ENCODE measurements around the gene FHIP2A.

GRCh38 chr10:114772496-114773196 is 48.9 kb upstream of the FHIP2A start:
- TF ChIP-seq CTCF (conservative IDR thresholded peaks at IDR 0.05; ENCODE audit: low read depth in 2 of 2) = no peak
- TF ChIP-seq POLR2AphosphoS5 (IDR thresholded peaks at IDR 0.05; ENCODE audit: low read depth) = no peak
- no peak for TF ChIP-seq EZH2phosphoT487 (IDR thresholded peaks at IDR 0.05; ENCODE audit: unreplicated experiment)
- TF ChIP-seq EZH2 (IDR thresholded peaks at IDR 0.05; ENCODE audit: low read depth, unreplicated experiment) = no peak
- TF ChIP-seq REST (IDR thresholded peaks at IDR 0.05; ENCODE audit: unreplicated experiment) = no peak
- TF ChIP-seq JUNB (IDR thresholded peaks at IDR 0.05; ENCODE audit: unreplicated experiment) = no peak
